Hippocampal formation (tissue), 2 donors: ENCODE data around the gene PXK.

ENCODE experiments used
- DNase-seq, 2 donors: peaks; one replicate each; lab custom pipeline; 2025; lab: John Stamatoyannopoulos, UW

Gene PXK

DNA sequence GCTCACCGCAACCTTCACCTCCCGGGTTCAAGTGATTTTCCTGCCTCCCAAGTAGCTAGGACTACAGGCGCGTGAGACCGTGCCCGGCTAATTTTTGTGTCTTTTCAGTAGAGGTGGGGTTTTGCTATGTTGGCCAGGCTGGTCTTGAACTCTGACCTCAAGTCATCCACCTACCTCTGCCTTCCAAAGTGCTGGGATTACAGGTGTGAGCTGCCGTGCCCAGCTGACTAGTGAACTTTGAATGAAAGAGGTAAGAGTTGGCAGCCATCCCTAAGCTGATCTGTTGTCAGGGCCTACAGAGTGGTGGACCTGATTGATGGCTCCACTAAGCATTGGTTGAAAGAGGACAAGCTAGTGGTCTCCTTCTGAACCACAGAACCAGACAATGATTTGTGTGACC, 15.3 kb downstream of the PXK start:
- no peak for DNase-seq

DNA sequence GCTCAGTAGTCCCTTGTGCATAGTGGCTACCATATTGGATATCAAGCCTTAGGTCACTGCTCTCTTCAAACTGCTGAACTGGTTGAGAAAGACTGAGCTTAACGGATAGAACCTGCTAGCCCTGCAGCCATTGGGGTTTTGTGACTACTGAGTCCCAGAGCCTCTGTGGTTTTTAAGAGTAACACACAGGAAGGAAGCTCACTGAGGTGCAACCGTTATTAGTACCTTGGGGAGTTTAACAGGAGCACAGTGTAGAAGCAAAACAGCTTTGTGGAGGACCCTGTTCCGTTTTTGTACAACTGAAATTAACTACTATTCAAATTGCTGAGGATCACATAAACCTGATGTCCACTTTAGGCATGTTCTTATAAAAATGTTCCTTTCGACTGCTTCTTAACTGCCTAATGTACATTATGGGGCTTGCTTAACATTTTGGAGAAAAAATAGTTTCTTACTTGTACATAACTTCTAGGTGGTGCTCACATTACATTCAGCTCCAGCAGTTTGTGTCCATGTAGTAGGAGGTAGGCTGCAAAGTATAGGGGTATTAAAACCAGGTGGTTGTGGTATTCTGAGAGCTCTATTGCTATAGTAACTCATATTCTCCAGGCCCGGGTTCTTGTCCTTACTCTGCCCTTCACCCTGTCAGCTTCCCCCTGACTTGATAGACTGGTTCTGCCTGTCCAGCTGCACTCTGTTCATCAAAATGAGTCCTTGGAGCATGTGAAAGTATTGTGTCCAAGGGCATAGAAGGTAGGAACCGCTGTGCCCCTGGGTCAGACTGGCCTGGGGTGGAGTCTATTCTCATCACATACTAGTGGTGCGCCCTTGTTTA, 17.3 kb downstream of the PXK start:
- DNase-seq = no peak

DNA sequence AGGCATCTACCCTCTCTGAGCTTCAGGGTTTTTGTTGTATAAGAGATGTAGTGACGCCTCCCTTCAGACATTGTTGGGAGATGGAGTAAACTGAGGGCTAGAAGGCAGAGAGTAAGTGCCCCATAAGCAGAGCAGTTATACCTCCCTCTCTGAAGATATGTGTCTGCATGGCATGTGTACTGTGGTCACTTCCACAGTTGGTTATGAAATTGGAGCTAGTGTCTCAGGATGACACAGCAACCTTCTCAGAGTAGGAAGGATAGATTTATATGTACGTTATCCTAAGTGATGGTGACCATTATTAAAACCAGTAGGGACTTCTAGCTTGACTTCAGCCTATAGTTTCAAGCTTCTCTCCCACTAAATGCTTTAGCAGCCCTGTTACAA, 17.9 kb downstream of the PXK start:
- DNase-seq = no peak

DNA sequence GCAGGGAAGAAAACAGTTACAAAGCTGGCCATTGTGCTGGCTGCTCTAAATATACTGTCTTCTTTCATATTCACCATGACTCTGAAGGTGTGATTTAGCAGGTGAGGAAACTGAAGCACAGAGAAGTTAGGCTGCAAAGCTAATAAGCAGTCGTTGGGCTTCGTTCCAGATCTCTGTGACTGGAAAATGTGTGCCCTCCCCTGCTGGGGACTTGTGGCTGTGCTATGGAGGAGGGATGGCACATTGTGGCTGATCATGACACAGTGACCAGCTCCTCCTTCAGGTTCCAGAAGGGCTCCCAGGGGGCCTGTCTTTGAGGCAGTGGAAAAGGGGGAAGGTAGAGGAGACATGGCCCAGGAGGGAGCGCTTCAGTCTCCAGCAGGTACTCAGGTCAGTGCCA, 19.2 kb downstream of the PXK start:
- peak in 1 of 2 donors; percentile 5 for DNase-seq

DNA sequence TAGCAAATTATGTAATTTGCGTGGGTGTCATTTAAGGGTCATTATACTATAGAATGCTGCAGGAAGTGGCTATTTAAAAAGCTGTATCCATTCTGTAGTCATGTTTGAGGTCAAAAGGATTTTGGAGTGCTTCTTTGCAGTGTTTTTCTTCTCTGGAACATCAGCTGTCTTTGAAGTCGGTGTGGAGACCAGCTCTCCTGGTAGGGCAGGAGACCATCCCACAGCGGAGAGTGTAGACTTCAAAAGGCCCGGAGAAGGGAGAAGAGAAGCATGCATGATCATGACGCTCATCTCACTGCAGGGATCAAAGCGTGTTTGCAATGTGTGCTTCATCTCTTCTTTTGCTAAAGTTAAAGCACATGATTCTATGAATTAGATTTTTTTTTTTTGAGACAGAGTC, 19.9 kb downstream of the PXK start:
- DNase-seq = no peak

DNA sequence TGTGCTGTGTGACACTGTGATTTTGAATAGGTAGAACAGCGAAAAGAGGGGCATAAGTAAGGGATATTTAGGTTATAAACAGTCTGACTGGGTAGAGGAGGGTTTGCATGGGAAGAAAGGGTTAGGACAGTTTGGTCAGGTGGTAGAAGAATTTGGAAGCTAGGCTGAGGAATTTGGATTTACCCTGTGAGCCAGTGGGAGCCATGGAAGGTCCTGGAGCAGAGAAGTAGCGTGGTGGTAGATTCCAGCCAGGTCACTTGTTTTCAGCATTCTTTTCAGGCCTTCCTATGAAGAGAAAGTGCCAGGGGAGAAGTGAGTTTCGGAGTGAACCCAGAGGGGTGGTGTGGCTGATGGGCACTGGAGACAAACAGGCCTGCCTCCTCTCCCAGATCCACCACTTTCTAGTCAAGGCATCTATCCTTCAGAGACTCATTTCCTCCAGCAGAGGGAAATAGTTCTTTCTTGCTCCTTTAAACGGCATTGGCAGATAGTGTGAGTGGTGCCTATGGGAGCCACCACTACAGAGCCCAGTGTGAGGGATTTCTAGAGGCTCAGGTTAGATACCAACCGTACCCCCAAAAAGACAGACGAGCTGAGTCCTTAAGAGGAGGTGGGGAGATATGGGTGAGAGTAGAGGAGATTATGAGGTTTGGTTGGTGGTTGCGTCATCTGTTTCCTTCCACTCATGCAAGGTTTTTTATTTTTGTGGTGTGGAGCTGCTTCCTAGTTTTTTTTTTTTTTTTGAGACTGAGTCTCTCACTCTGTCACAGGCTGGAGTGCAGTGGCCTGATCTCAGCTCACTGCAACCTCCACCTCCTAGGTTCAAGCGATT, 21.2 kb downstream of the PXK start:
- DNase-seq = no peak

DNA sequence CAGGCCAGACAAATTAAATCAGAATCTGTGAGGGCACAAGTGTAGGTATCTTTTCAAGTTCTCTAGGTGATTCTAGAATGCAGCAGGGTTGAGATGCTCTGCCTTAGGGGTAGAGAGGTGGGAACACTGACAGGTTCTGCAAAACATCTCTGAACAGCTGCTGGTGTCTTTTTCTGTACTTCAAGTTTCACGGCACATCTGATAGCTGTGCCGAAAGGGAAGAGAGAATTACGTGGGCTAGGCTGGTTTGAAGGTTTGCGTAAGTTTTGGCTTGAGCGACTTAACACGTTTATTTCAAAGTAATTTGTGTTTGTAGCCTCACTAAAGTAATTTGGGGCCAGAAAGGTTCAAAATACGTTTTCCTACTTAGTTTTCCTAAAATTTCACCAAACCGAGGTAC, 22.5 kb downstream of the PXK start:
- DNase-seq = no peak

DNA sequence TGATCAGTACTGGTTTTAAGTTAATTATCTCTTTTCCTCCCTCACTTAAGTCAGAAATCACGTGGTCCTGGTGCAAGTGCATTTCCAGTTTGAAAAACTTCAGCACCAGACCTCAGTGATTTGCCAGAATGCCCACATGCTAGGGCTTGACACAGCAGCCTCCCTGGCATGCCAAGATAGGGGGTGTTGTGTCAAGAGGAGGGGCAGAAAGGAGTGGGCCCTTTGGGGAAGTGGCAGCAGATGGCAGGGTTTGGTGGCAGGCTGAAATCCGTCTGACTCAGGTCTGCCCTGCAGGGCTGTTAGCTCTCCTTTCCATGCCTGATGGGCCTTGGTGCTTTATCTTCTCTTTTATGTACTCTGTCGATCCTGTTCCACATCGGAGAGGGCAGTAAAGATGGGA, 23.4 kb downstream of the PXK start:
- peak in 1 of 2 donors; percentile 7 for DNase-seq

DNA sequence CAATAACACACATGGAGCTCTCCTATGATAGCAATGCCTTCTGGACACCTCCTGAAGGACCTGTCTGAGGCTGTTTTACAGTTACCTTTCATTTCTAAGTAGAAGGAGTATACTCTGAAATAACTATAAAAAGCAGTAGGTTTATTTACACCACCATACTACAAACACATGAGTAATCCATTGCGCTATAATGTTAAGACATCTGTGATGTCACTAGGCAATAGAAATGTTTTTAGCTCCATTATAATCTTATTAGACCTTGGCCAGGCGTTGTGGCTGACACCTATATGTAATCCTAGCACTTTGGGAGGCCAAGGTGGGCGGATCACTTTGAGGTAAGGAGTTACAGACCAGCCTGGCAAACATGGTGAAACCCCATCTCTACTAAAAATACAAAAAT, 24.7 kb downstream of the PXK start:
- no peak for DNase-seq

DNA sequence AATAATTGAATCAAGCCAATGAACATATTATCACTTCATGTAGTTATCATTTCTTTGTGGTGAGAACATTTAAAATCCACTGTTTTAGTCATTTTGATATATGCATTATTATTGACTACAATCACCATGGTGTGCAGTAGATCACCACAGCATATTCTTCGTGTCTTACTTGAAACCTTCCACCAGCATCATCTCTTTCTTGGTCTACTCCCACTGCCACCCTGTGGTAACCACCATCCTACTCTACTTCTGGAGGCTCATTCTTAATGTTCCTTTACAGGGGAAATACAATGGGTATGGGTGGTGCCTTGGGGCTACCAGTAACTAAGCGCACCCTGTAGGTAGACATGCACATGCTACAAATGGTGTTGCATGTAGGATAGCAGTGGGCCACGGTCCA, 25.4 kb downstream of the PXK start:
- no peak for DNase-seq

DNA sequence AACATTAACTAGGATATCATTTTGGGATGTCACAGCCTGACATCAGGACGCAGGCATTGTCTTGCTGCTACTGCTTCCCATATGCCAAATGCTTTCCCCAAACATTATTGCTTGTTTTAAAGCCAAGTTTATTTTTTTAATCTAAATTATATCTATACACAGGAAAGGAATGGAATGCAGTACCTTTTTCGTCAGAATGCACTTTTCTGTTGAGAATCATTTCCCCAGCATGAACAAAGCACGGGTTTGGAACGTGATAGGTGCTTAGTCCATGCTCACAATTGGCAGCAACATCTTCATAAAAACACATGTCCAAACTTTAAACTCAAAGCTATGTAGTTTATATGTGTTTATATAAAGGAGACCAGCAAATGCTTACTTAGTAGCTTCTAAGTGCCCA, 26.1 kb downstream of the PXK start:
- no peak for DNase-seq

DNA sequence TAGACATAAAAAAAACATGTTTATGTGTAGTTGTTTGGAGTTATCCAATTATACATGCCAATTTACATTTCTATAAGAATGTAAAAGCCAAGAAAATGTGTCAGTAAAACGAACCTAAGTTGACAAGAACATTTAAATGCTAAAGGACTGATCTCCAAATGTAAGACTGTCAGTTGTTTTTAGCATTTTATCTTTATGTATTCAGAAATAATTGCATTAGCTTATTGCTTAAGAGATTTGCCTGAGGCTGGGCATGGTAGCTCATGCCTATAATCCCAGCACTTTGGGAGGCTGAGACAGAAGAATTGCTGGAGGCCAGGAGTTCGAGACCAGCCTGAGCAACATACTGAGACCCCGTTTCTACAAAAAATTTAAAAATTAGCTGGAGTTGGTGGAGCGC, 26.9 kb downstream of the PXK start:
- DNase-seq = no peak

DNA sequence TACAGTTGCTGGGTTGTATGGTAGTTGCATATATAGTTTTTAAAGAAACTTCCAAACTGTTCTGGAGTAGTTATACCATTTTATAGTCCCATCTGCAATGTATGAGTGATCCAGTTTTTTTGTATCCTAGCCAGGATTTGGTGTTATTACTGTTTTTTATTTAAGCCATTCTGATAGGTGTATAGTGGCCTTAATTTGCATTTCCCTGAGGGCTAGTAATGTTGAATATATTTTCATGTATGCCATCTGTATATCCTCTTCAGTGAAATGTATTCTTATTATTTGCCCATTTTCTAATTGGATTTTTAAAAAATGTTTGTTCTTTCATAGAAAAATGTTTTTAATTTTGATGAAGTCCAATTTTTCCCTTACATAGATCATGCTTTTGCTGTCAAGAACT, 29.2 kb downstream of the PXK start:
- no peak for DNase-seq

DNA sequence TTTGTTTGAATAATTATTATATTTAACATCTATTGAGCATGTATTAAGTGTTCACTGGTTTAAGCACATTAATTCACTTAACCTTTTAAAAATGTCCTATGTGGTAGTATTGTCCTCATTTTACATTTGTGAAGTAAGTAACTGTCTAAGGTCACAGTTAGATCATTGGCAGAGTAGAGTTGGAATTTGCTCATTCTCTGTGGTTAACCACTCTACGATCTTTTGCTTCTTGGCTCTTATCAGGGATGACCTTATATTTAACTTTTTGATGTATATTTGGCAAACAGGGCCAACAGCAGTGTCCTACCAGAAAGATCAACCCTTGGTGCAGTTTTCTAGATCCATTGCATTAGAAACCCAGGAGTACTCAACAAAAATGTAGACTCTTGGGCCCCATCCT, 34.0 kb downstream of the PXK start:
- no peak for DNase-seq

DNA sequence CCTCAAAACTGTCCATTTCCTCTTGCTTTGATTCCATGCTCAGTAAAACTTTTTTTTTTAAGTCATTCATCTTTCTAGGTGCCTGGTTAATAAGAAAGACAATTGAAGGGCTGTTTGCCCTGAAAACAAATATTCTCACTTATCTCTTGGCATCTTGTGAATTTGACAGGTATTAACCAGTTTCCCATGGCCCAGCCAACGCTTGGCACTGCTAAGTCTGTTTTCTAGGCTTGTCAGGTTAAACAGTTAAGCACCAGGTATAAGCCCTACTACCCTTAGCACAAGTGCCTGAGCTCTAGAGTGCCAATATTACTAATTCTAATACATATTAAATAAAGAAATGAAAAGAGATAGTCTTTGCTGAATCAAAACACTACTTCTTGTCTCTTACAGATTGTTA, 36.3 kb downstream of the PXK start:
- DNase-seq = no peak

DNA sequence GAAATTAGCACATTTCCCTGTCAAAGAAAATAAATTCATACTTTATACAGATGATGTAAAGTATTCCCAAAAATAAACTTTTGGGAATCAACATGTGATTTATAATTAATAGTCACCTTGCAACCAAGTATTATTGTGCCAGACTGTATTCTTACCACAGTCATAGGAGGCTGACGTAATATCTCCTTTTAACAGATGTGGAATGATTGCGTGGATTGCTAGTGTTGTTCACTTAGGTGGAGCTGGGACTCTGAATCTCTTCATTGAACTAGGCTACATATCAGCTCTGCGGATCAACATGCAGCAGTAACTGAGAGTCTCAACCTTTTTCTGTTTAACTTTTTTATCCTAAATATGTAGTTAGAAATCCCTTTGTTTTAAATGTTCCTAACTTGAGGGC, 37.2 kb downstream of the PXK start:
- DNase-seq = no peak

DNA sequence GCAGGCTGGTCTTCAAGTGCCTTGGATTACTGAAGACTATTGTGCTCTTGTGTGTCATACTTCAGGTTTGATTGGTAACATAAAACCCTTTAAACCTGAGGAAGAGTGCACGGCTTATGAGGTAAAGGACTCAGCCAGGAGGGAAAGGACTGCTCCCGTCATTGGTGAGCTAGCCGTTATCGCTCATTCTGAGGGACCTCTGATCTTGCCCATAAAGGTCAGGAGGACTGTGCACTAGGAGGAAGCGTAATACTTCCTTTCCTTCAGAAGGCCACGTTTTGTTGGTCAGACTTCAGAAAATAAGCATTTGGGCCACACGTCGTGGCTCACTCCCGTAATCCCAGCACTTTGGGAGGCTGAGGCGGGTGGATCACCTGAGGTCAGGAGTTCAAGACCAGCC, 37.7 kb downstream of the PXK start:
- no peak for DNase-seq

DNA sequence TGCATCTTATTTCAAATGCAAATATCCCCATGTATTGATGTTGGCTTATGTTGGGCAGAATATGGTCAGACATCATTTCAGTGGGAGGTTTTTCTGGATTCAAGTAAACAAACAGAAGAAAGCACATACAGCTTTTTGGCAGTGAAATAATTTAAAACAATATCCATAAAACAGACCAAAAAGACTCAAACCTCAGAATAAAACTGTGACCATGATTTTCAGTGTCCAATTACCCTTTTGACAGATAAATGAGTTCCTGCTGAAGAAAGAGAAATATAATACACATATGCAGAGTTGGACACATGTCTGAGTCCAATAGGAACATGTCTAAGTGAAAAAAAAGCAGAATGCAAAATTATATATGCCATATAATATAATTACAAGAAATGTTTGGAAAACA, 39.1 kb downstream of the PXK start:
- DNase-seq = no peak

DNA sequence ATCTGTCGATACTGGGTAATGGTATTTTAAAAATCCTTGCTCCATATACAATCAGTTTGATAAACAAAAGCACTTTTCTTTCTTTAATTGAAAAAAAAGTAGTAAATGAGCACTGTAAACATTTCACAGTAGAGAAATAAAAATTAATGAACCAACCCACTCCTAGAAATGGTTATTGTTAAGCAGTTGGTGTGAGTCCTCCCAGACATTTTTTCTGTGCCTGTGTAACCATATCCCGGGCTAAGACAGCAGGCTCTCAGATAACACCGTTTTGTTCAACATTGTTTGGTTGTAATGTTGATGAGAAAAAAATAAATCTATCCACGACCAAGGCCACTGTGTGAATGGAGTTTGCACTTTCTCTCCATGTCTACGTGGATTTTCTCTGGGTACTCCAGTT, 42.6 kb downstream of the PXK start:
- no peak for DNase-seq

DNA sequence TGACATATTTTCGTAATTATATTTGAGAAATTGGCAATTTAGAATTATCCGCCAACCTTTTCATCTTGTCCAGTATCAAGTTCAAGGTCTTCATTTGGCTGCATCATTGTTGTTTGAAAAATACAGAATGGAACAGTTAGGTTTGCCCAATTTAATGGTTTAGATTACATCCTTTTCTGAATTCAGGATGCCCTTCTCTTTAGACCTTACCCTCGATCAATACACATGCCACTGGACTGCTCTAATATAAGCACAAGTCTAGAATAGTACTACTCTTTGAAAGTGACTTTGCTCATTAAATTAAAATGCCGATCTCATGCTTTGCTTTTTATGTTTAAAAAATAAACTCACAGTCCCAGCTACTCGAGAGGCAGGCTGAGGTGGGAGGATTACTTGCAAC, 44.5 kb downstream of the PXK start:
- DNase-seq = no peak

DNA sequence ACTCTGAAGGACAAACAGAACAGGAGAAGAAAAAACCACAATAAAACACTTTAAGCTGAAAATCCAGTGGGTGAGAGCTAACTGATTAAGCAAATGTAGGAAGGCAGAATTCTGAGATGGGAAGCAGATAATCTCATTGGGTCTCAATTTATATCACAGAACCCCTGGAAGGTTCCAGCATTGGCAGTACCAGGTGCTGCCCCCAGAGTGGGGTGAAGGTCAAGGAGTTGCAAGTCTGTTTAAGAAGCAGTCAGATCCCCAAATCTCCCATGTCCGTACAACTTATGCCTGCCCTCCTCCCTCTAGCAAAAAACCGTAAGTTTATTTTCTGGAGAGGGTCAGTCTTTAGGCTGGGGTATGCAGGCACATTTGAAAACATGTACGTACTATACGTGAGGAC, 45.1 kb downstream of the PXK start:
- no peak for DNase-seq

DNA sequence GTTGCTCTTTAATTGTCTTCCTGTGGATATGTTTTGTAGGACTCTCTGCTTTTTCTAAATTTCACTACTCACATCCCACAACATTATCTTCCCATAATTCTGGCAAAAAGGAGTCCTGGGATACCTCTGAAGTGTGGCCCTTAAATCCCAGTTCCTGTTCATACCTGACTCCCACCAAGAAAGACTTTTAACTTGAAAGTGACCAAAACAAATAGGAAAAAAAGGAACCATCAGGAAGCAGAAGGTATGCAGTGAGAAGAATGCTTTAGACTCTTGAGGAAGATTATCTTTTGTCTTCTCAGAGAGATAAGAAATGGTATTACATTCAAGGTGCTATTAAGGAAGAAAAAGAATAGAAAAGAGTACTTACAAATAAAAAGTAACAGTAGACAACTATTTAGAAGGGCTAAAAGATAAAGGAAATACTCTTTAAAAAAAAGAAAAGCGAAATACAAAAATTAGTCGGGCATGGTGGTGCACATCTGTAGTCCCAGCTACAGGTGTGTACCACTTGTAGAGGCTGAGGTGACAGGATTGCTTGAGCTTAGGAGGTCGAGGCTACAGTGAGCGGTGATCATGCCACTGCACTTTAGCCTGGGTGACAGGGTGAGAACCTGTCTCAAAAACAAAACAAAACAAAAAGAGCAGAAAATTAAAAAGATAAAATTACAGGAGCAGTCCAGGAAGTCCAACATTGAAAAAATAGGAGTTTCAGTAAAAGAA, 46.8 kb downstream of the PXK start:
- DNase-seq = no peak

DNA sequence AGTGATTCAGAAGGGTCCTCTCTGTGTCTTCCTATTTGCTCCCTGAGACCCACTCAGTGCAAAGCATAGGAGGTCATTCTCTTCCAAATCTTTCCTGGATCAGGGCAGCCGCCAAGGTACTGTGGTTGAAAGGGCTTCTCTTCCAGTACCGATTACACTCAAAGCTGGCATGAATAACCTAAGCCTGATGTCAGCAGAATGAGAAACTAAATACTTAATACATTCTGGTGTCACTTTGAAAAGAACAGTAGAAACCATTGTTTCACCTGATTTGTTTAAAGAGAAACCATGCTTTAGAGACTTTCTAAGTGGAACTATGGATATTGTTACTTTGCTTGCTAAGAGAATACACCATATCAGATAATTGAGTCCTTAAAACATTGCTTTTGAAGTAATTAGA, 50.8 kb downstream of the PXK start:
- no peak for DNase-seq
